ENCODE results near the gene PADI6. TPM values are rescaled to one million over a fixed set of nuclear protein-coding genes. Genes with fewer than 3 reads are reported as not detected.

The PADI6 gene
- total RNA-seq, 1 experiment from 2014 or later = not detected

- no peaks in the 10 kb centered on the region for H3K36me3 ChIP-seq
- H3K4me1 ChIP-seq = 0 out of 2 replicates have a peak, but pooled peaks cover 3% of the 10 kb centered on the region
- no peak overlapping the region for H3K4me3 ChIP-seq
- H3K27me3 ChIP-seq = peaks cover 1% of the 10 kb centered on the region
- DNase-seq = no peak
- H3K27ac ChIP-seq = no peak overlapping the region
- H3K9me3 ChIP-seq (replicated peaks) = no peaks in the 10 kb centered on the region
Observed at GRCh38 chr1:17365293-17365692, 6.7 kb upstream of the PADI6 start.

- H3K4me3 ChIP-seq = no peak overlapping the region
- no peaks in the 10 kb centered on the region for H3K9me3 ChIP-seq (replicated peaks)
- DNase-seq = no peak
- 0 out of 2 replicates have a peak, but pooled peaks cover 3% of the 10 kb centered on the region for H3K4me1 ChIP-seq
- H3K27me3 ChIP-seq = peaks cover 28% of the 10 kb centered on the region
- H3K27ac ChIP-seq = no peak overlapping the region
- H3K36me3 ChIP-seq = no peaks in the 10 kb centered on the region
Observed at GRCh38 chr1:17369466-17369865, 2.5 kb upstream of the PADI6 start.

GRCh38 chr1:17370618-17371017 lies 1.4 kb upstream of the PADI6 start:
- Histone ChIP-seq H3K4me3 (no peak overlapping the region), H3K9me3 (replicated peaks) (no peaks in the 10 kb centered on the region), H3K27me3 (peaks cover 29% of the 10 kb centered on the region), H3K4me1 (0 out of 2 replicates have a peak, but pooled peaks cover 3% of the 10 kb centered on the region), H3K36me3 (no peaks in the 10 kb centered on the region), H3K27ac (no peak overlapping the region)
- no peak for DNase-seq

GRCh38 chr1:17372955-17373354 lies 959 bp downstream of the PADI6 start:
- H3K9me3 ChIP-seq (replicated peaks) = no peaks in the 10 kb centered on the region
- no peak for DNase-seq
- H3K27me3 ChIP-seq = peaks cover 34% of the 10 kb centered on the region
- H3K4me3 ChIP-seq = no peak overlapping the region
- 0 out of 2 replicates have a peak, but pooled peaks cover 3% of the 10 kb centered on the region for H3K4me1 ChIP-seq
- H3K27ac ChIP-seq = no peak overlapping the region
- H3K36me3 ChIP-seq = no peaks in the 10 kb centered on the region

- peaks cover 41% of the 10 kb centered on the region for H3K27me3 ChIP-seq
- H3K27ac ChIP-seq = no peak overlapping the region
- H3K4me1 ChIP-seq = no peaks in the 10 kb centered on the region
- no peaks in the 10 kb centered on the region for H3K36me3 ChIP-seq
- no peak overlapping the region for H3K4me3 ChIP-seq
- no peak for DNase-seq
- no peaks in the 10 kb centered on the region for H3K9me3 ChIP-seq (replicated peaks)
Observed at GRCh38 chr1:17375651-17376050, 3.7 kb downstream of the PADI6 start.

- DNase-seq = no peak
- Histone ChIP-seq H3K9me3 (replicated peaks) (no peaks in the 10 kb centered on the region), H3K4me3 (no peak overlapping the region), H3K27me3 (peaks cover 40% of the 10 kb centered on the region), H3K27ac (no peak overlapping the region), H3K36me3 (no peaks in the 10 kb centered on the region), H3K4me1 (no peaks in the 10 kb centered on the region)
Observed at GRCh38 chr1:17377325-17377953, 5.4 kb downstream of the PADI6 start.

GRCh38 chr1:17381161-17381560 lies 9.2 kb downstream of the PADI6 start:
- H3K27ac ChIP-seq = no peak overlapping the region
- H3K27me3 ChIP-seq = peaks cover 49% of the 10 kb centered on the region
- no peak for DNase-seq
- H3K9me3 ChIP-seq (replicated peaks) = no peaks in the 10 kb centered on the region
- H3K4me3 ChIP-seq = no peak overlapping the region
- H3K36me3 ChIP-seq = no peaks in the 10 kb centered on the region
- no peaks in the 10 kb centered on the region for H3K4me1 ChIP-seq

GRCh38 chr1:17392199-17392740 lies 20.3 kb downstream of the PADI6 start:
- no peak for DNase-seq
- Histone ChIP-seq H3K4me1 (no peaks in the 10 kb centered on the region), H3K27ac (no peak overlapping the region), H3K27me3 (peaks cover 16% of the 10 kb centered on the region; the same call in 1 of the 2 replicates), H3K36me3 (no peaks in the 10 kb centered on the region), H3K9me3 (replicated peaks) (no peaks in the 10 kb centered on the region), H3K4me3 (no peak overlapping the region)

- Histone ChIP-seq H3K4me3 (no peak overlapping the region), H3K27me3 (peaks cover 11% of the 10 kb centered on the region; the same call in 1 of the 2 replicates), H3K4me1 (no peaks in the 10 kb centered on the region), H3K36me3 (no peaks in the 10 kb centered on the region), H3K9me3 (replicated peaks) (no peaks in the 10 kb centered on the region), H3K27ac (no peak overlapping the region)
- no peak for DNase-seq
Observed at GRCh38 chr1:17393230-17393629, 21.2 kb downstream of the PADI6 start.

GRCh38 chr1:17397910-17398695 lies 26.1 kb downstream of the PADI6 start:
- Histone ChIP-seq H3K9me3 (replicated peaks) (no peaks in the 10 kb centered on the region), H3K36me3 (no peaks in the 10 kb centered on the region), H3K4me3 (no peak overlapping the region), H3K27me3 (no peaks in the 10 kb centered on the region), H3K27ac (no peak overlapping the region), H3K4me1 (no peaks in the 10 kb centered on the region)
- no peak for DNase-seq

- Histone ChIP-seq H3K27ac (no peak overlapping the region), H3K36me3 (no peaks in the 10 kb centered on the region; the same call in 1 of the 2 replicates), H3K27me3 (no peaks in the 10 kb centered on the region), H3K4me3 (no peak overlapping the region), H3K9me3 (replicated peaks) (no peaks in the 10 kb centered on the region), H3K4me1 (no peaks in the 10 kb centered on the region)
- no peak for DNase-seq
Observed at GRCh38 chr1:17400725-17401341, 28.8 kb downstream of the PADI6 start.

GRCh38 chr1:17401841-17402240 lies 29.8 kb downstream of the PADI6 start:
- H3K27ac ChIP-seq = no peak overlapping the region
- no peaks in the 10 kb centered on the region for H3K9me3 ChIP-seq (replicated peaks)
- H3K4me3 ChIP-seq = no peak overlapping the region
- no peaks in the 10 kb centered on the region for H3K27me3 ChIP-seq
- no peaks in the 10 kb centered on the region for H3K4me1 ChIP-seq
- DNase-seq = no peak
- H3K36me3 ChIP-seq = peaks cover 5% of the 10 kb centered on the region

GRCh38 chr1:17403081-17403480 lies 31.1 kb downstream of the PADI6 start:
- no peaks in the 10 kb centered on the region for H3K4me1 ChIP-seq
- DNase-seq = no peak
- no peaks in the 10 kb centered on the region for H3K9me3 ChIP-seq (replicated peaks)
- peaks cover 9% of the 10 kb centered on the region for H3K36me3 ChIP-seq
- no peaks in the 10 kb centered on the region for H3K27me3 ChIP-seq
- H3K4me3 ChIP-seq = no peak overlapping the region
- no peak overlapping the region for H3K27ac ChIP-seq

GRCh38 chr1:17404034-17404684 lies 32.2 kb downstream of the PADI6 start:
- peaks cover 17% of the 10 kb centered on the region for H3K36me3 ChIP-seq
- H3K4me3 ChIP-seq = no peak overlapping the region
- H3K9me3 ChIP-seq (replicated peaks) = no peaks in the 10 kb centered on the region
- H3K4me1 ChIP-seq = no peaks in the 10 kb centered on the region
- no peaks in the 10 kb centered on the region for H3K27me3 ChIP-seq
- DNase-seq = no peak
- no peak overlapping the region for H3K27ac ChIP-seq
